A172 (cell line): Measurements from ENCODE around the gene OR2D3. TPM values are rescaled to one million over a fixed set of nuclear protein-coding genes. Genes with fewer than 3 reads are reported as not detected.
"Not testable (repeated sequence)": the region's sequence is repeated elsewhere in the genome, so short reads cannot be mapped to it uniquely, and the experiment has no call there.

Experiments used
- DNase-seq: peaks from one replicate; pipeline ENCODE4 v3.0.0-alpha.2; 2015; ENCODE audit warnings: low spot score
- total RNA-seq: library from RNA; depleted of rRNA; stranded (reverse); fragments of >200 nt; shearing (Covaris generic); gene quantifications from 2 replicates; pipeline ENCODE4 v1.2.3, GENCODE V29; 2014; rRNA removed

Gene OR2D3
- total RNA-seq, 1 experiment from 2014 or later, result not detected

DNA sequence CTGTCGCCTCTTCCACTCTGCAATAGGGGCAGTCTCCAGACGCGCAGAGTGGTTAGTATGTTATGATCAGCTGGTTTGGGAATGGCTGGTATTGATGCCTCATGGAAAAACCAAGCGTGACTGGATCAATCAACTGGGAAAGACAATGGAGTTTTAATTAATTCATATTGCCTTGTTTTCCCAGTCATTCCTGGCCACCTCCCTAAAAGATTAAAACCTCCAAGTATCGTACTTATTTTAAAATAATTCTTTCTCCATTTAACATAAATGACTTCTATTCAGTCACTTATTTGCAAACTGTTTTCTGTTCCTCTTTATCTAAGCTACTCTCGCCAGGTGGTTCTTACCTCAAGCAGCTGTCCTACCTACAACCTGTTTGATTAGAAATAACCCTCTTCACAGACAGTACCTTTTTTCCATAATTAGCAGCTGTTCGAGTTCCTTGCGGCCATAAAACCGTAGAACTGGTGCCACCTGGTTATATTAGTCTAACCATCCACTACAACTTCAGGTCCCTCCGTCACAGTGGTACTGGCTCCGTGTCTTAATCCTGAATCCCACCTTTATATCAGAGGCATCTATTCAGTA is 6.3 kb downstream of the OR2D3 start:
- no peak for DNase-seq

DNA sequence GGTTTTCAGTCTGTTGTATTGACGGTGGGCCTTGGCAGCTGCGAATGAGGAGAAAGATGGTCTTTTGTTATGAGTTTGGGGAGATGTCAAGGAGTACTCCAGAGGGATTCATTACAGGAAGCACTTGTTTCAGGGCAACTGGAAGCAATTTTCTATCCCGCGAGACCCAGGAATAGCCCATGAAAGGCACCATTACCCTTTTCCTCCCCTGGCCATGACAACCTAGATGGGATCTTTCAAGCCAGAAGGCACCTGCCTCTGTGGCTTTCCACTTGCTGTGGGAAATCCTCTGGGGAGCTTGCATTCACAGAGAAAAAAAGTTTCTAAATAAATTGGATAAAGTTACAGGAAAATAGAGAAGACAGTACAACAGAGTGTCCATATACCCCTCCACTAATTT is 8.1 kb downstream of the OR2D3 start:
- no peak for DNase-seq

DNA sequence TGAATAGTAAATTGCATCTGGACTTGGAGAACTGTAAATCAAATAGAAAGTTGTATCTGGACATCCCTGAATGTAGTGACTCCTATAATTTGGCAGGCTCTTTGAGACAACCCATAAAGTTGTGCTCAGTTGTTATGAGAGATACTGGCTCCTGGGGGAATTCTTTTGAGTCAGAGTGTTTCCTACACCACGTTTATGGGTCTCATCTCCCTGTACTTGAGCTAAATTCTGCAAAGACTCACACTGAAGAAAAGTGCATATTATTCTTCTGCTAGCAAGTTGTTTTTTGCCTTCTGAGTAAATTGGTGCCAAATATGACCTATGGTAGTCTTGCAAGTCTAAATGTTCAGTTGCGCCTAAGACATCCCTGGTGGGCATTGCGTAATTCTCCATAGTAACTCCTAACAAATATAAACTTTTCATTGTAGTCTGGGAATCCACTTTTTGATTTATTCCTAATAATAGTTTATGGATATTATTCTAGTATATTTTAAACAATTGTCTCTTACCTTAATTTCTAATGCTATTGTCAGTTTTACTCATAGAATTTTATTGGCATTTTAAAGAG is 10.4 kb downstream of the OR2D3 start:
- DNase-seq, result no peak

DNA sequence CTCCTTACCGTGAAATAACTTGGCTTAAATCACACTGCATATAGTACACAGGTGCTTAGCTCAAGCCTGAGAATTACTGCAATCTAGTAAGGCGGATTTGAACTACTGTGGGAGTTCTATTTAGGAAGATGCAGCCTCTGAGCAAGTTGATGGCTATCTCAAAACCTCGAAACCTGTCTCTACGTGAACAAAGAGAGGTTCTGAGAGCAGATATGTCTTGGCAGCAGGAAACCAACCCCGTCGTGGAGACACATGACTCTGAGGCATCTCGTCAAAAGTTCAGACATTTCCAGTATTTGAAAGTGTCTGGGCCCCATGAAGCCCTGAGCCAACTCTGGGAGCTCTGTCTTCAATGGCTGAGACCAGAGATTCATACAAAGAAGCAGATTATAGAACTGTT is 11.3 kb downstream of the OR2D3 start:
- no peak for DNase-seq

DNA sequence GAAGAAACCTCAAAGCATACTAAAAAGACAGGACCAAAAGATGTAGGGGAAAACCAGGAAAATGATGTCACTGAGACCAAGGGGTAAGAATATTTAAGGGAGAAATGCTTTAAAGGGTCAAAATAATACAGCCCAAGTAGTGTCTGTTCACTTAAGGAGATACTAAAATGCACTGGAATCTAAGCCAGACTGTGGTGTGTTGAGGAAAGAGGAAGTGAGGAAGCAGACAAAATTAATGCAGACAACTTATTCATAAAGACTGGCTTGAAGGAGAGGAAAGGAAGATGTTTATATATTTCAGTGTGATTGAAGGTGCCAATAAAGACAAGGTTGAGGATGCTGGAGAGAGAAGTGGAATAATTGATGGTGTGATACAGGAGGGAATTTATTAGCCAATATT is 21.2 kb downstream of the OR2D3 start:
- DNase-seq, result no peak

DNA sequence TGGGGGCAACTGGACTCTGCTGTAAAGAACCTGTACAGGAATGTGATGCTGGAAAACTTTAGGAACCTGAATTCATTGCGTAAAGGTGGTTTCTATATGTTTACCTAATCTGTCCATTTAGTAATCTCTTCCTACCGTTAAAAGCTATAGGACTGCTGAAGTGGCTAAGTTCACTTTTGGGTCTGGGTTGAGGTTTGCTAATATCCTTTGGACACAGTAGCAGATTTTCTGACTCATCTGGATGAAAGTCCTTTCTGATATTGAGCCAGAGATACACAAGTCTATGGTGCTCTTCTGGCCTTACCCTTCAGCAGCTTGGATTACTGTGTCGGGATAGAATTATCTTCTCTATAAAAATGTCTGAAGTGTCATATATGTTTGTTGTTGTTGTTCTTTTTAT is 22.3 kb downstream of the OR2D3 start:
- DNase-seq, result no peak

DNA sequence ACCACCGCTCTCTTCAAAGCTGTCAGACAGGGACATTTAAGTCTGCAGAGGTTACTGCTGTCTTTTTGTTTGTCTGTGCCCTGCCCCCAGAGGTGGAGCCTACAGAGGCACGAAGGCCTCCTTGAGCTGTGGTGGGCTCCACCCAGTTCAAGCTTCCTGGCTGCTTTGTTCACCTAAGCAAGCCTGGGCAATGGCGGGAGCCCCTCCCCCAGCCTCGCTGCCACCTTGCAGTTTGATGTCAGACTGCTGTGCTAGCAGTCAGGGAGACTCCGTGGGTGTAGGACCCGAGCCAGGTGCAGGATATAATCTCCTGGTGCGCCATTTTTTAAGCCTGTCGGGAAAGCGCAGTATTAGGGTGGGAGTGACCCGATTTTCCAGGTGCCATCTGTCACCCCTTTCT is 33.4 kb downstream of the OR2D3 start:
- not testable (repeated sequence) for DNase-seq

DNA sequence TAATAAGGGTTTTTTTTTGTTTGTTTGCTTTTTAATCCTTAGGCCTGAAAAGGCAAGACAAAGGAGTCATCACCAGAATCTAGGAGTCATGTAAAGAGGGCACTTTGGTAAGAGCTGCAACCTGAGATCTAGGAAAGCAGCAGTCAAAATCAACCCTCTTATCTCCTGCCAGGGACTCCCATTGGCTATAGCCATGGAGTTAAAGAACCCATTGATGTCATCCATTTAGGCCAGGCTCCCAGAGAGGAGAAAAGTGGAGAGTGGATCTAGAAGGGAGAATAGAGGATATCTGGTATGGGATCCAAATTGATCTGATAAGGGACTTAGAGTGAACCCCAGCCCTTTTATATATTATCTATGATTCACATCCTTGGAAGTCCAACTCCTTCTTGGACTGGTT is 41.3 kb downstream of the OR2D3 start:
- no peak for DNase-seq

DNA sequence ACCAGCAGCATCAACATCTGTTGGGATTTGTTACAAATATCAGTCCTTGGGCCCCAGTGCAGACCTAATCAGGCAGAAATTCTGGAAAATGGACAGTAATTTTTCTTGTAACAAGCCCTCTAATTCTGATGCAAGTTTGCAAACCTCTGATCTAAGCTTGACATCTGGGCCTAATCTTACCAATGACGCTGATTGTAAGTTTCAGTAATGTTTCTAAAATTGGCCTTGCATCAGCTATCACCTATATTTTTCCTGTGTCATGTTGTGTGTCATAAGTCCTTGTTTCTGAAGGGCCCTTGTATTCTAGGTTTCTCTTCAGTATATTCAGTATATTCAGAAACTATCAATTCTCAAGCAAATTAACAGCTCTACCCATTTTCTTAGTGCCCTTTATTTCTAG is 41.9 kb downstream of the OR2D3 start:
- no peak for DNase-seq

DNA sequence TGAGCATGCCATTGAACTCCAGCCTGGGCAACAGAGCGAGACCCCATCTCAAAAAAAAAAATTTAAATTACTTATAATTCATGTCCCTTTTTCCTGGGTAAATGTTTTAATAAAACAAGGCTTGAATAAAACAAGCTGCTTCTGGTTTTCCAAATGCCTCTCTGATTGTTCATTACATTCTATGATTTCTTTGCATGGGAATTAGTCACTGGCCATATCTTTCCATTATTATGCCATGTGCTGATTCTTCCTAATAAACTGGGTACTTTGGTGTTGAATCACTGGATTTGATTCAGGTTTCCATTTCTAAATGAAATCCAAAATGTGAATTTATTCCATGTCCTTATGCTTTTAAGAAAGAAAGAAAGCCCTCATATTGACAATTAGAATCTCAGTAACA is 48.0 kb downstream of the OR2D3 start:
- no peak for DNase-seq

DNA sequence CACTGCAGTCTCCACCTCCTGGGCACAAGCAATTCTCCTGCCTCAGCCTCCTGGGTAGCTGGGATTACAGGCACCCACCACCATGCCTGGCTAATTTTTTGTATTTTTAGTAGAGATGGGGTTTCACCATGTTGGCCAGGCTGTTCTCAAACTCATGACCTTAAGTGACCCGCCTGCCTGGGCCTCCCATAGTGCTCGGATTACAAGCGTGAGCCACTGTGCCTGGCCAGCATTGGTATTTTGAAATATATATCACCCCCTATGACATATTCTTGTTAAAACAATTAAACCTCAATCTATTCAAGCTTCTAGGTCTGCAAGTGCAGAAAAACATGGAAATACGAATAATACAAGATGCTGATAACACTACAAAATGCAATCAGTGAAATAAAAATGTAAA is 49.1 kb downstream of the OR2D3 start:
- not testable (repeated sequence) for DNase-seq

Other genes with a start within 250 kb of the OR2D3 start
- 121 and 417 TPM in 2 replicates for gene MRPL17, start 237.7 kb upstream of the OR2D3 start, total RNA-seq
- gene OR2AG2, start 149.0 kb upstream of the OR2D3 start, total RNA-seq, result not detected in 2 replicates
- not detected in 2 replicates for gene OR2AG1, start 138.0 kb upstream of the OR2D3 start, total RNA-seq
- gene OR6A2, start 121.3 kb upstream of the OR2D3 start, total RNA-seq, result not detected in 2 replicates
- gene OR10A5, start 75.3 kb upstream of the OR2D3 start, total RNA-seq, result not detected in 2 replicates
- gene OR10A2, start 57.9 kb upstream of the OR2D3 start, total RNA-seq, result not detected in 2 replicates
- not detected in 2 replicates for gene OR10A4, start 44.4 kb upstream of the OR2D3 start, total RNA-seq
- gene OR2D2, start 28.5 kb upstream of the OR2D3 start, total RNA-seq, result not detected in 2 replicates
- gene ZNF215, start 5.4 kb downstream of the OR2D3 start, total RNA-seq, result not detected in 2 replicates
- gene ZNF214, start 99.3 kb downstream of the OR2D3 start, total RNA-seq, result 1.8 and 2.3 TPM in 2 replicates
- gene NLRP14, start 99.5 kb downstream of the OR2D3 start, total RNA-seq, result 0.02 TPM in 1 of 2 replicates, not detected in the other
- not detected in 2 replicates for gene RBMXL2, start 168.0 kb downstream of the OR2D3 start, total RNA-seq